NCI-H1092 treated with DMSO at 0.1 percent for 48 hours (cell line): ENCODE results near the gene GPX2.

ENCODE experiments used
- DNase-seq: peaks from one replicate; lab custom pipeline; 2025; lab: John Stamatoyannopoulos, UW

The GPX2 gene

DNA sequence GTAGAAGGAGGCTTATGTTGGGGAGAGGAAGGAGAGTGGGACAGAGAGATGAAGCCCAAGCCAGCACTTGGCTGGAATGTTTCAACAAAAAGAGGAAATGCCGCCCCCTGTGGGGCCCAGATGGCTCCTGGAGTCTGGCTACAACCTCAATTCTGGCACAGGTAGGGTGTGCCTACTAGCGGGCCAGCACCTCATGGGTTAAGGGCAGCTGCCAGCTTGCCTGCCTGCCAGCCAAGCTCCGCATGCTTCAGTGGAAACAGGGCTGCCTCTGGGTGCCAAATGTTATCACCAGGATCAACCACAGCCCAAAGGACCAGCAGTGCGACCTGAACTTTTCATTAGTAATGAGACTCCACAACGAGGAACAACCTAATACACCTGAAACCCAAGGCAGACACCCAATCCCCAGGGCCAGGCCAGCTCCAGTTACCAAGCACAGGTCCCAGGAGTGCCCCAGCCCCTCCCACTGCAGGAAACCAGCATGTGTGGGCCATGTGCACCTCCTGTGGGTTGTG lies 18.3 kb upstream of the GPX2 start:
- DNase-seq: no peak

DNA sequence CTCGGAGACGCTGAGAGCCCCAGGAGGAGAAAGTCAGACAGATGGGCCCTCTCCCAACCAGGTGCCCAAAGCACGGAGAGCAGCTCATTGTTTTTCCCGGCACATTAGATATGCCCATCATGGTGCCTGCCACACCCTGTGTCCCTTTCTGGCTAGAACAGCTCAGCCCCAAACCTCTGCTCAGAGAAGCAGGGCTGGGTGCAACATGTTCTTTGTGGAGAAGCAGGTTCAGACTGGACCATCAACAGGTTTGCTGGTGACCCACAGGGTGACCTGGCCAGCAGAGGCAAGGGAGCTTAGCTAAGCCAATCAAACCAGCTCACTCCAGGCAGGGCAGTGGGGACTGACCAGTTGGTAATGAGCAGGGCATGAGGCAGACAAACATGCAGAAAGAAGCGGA lies 16.2 kb upstream of the GPX2 start:
- no peak for DNase-seq

DNA sequence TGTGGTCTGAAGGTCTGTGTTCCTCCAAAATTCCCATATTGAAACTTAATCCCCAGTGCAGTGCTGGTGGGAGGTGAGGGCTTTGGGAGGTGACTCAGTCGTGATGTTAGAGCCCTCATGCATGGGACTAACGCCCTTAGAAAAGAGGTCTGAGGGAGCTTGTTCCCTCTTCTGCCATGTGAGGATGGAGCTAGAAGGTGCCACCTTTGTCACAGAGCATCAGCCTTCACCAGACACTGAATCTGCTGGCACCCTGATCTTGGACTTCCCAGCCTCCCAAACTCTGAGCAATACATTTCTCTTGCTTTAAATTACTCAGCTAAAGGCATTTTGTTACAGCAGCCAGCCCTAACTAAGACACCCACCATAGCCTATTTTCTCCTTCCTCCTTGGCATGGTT lies 15.7 kb upstream of the GPX2 start:
- DNase-seq: no peak

GRCh38 chr14:64956697-64957406 lies 14.3 kb upstream of the GPX2 start:
- no peak for DNase-seq

DNA sequence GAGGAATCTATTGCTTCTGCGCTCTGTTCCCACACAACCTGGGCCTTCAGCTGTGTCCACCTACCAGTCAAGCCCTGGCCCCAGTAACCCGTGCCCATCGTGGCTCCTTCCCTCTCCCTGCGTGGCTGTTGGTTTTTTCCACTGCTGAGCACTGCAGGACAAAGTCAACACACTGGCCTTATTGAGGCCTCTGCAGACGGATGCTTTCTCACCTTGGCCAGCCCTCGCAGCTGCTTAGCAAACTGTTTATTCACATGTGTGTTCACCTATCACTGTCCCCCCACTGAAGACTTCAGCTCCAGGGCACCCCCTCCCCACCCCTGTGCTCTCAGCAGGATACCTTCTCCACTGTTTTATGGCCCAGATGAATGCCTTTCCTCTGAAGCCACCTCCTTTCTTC lies 12.8 kb upstream of the GPX2 start:
- DNase-seq: no peak

GRCh38 chr14:64954491-64955240 lies 12.1 kb upstream of the GPX2 start:
- DNase-seq: no peak

GRCh38 chr14:64953661-64954060 lies 11.1 kb upstream of the GPX2 start:
- DNase-seq: no peak

- DNase-seq: no peak
Observed at GRCh38 chr14:64953310-64953654, 10.7 kb upstream of the GPX2 start.

- no peak for DNase-seq
Observed at GRCh38 chr14:64952598-64953309, 10.2 kb upstream of the GPX2 start.

- DNase-seq: no peak
Observed at GRCh38 chr14:64951724-64952123, 9.2 kb upstream of the GPX2 start.

DNA sequence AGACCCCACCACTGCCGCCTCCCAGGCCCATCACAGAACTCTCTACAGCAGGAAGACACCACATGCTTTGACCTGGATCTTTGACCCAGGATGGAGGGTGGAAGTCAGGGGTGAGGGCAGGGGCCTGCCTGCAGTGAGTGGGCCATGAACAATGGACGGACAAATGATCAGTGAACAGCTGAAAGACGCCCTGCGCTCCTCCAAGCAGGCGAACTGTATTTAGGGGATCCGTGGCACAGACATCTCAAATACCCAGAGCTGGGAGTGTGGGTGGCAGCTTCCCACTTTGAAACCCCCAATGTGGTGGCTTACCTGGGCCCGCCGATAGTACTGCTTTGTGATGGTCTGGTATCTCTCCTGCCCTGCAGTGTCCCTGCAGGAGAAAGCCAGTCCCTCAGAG lies 8.7 kb upstream of the GPX2 start:
- DNase-seq: no peak

- DNase-seq: no peak
Observed at GRCh38 chr14:64950889-64951288, 8.3 kb upstream of the GPX2 start.

- DNase-seq: no peak
Observed at GRCh38 chr14:64948612-64949210, 6.2 kb upstream of the GPX2 start.

DNA sequence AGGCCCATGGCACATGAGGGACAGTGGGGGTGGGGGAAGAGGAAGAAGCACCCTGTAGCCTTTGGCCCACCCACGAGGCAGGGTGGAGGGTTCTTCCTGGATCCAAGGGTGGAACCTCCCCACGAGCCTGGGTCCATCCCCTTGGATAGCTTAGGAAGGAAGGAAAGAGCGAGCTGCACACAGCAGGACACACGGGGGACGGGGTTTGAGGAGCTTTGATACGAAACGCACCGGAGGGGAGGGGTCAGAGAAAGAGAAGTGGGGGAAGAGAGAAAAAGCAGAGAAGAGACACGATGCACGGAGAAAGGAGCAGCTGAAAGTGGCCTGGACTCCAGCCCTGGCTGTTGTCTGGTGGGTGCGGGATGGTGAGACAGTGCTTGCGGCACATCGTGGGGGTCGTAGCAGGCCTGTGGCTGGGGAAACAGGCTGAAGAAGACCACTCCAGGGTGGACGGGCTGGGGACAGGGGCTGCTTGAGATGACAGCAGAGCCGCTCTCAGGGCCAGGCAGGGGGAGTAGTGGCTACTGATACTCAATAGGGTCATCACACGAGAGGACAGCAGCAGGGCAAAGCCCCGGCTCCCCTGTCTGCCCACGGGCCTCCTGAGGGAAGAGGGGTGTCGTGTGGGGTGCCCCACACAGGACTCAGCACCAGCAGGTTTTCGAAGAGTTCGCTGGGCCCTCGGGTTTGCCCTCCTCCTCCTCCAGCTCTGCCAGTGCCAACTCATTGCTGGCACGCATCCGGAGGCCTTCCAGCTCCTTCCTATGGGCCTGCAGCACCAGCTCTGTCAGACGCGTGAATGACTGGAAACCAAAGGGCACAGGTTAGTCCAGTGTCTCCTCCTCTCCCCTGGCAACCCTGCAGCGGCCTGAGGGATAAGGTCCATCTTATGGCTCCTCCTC lies 5.4 kb upstream of the GPX2 start:
- DNase-seq: no peak

GRCh38 chr14:64946310-64947045 lies 3.9 kb upstream of the GPX2 start:
- no peak for DNase-seq

DNA sequence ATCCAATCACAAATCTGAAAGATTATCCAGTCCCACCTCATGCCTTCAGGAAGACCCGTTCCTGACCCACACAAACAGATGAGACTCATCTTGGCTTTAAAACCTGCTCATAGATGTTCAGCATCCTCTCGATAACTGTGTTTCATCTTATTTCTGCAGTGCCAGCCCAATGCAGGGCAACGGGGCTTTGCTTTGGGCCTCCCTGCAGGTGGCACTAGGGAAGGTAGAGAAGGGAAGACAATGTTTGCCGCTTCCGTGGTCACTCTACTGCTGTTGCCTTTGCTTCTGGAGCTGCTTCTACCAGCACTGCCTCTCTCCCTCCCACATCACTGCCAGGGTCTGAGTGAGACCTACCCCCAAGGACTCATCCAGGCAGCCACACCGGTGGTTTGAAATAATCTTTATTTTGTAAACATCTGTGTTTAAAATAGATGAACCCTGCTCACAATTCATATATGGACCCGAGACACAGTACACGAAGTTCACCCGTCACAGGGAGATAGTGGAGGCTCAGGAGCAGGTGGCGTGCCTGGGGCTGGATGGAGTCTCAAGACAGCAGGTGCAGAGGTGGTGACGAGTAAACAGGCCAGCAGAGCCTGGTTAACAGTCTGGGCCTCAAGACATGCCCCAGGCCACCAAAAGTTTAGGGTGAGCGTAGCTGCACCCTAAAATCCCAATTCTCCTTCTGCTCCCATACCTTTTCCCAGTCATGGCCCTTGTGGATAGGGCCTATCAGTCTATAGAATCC lies 3.1 kb upstream of the GPX2 start:
- DNase-seq: no peak

DNA sequence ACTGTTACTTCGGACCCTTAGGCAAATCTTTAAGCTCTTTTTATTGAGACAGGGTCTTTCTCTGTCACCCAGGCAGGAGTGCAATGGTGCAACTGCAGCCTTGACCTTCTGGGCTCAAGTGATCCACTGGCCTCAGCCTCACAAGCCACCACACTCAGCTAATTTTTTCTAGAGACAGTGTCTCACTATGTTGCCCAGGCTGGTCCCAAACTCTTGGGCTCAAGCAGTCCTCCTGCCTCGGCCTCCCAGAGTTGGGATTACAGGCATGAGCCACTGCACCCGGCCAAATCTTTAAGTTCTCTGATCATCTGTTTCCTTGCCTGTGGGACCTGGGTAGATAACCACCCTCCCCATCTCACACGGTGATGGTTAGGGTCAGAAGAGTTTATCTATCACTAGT lies 2.3 kb upstream of the GPX2 start:
- no peak for DNase-seq

GRCh38 chr14:64944041-64944440 lies 1.5 kb upstream of the GPX2 start:
- no peak for DNase-seq

GRCh38 chr14:64943556-64943955 lies 1.0 kb upstream of the GPX2 start:
- DNase-seq: no peak

- DNase-seq: no peak
Observed at GRCh38 chr14:64940336-64940910, 2.1 kb downstream of the GPX2 start.
